8988T (cell line): ENCODE measurements around the gene ETS2.
A peak's percentile ranks its signal among the peaks of the same experiment; 100 is the strongest.
"Not testable (repeated sequence)": the region's sequence is repeated elsewhere in the genome, so short reads cannot be mapped to it uniquely, and the experiment has no call there.

ENCODE experiments used
- DNase-seq: peaks from one replicate; pipeline ENCODE4 v3.0.0; 2011

The ETS2 gene

DNA sequence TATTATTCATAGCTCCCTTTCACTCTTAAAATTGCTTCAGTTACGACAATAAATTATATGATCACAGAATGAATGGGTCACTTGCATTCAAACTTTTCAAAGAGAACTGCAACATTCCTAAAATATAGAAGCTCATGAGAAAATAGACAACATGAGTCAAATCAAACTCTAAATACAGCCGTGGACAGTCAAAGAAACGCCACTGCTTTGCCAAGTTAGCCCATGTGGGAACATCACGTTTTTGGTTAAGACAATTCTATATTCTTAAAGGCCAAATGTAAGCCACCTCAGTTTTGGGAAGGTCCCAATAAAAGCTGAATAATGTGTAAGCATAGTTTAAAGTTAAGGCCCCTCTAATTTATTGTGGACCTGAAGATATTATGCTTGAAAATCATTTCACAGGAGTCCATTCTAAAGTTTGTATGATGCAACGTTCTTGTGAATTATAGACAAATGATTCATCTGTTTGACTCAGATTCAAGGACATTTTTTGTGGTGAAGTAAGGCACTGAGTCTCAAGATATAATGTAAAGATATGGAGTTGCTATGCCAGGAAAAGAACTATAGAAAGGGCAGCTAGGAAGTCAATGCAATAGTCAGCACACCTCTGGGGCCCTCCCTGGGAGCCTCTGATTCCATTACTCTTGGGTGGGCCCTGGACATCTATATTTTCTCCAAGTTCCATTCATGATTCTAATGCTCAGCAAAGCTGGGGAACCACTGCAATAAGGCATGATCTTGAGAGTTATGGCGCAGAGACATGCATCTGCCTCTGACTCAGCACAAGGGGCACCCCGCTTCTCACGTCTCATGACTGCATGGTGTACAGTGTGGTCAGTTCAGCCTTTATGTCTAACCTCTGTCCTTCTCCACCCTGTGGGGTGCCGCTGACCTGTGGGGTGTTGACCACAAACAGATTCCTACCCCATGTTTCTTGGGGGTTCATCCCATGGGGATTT, 33.9 kb downstream of the ETS2 start:
- DNase-seq, result no peak

DNA sequence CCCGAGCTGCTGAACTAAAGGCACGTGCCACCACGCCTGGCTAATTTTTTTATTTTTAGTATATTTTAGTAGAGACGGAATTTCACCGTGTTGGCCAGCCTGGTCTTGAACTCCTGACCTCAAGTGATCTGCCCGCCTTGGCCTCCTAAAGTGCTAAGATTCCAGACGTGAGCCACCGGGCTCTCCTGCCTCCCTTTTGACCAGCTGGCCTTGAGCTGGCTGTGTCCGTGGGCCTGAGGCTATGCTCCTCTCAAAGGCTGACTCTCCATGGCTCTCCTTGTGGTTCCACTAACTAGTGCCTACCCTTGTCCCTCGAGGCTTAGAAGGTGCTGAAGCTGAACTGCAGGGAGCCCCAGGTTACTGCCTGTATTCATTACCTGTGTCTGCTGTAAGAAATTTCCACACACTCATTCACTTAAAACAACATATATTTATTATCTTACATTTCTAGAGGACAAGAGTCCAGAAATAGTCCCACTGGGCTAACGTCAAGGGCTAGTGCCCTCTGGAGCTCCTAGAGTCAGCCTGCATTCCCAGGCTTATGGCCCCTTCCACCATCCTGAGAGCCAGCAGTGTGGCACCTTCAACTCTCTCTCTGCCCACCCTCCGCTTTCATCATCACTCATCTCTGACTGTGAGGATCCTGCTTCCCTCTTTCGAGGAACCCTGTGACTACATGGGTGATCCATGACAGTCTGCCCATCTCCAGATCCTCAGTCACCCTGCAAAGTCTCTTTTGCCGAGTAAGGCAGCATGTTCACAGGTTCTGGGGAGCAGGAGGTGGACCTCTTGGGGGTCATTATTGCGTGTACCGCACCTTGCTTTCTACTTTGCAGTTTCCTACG, 34.9 kb downstream of the ETS2 start:
- no peak for DNase-seq

DNA sequence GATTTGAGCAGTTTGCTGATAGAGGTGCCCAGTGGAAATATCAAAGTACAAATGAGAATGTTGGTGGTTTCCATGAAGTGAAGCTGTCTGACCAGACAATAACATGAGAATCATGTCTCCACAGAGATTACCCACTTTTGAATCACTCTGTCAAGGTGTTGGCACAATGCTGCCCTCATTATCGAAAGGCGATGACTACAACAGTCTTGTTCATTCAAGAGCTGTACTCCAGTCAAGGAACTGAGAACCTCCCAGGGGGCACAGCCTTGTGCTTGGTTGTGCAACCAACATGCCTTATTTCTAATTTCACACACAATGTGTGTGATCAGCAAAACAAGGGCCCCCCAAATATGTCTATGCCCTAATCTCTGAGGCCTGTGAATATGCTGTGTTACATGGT, 35.7 kb downstream of the ETS2 start:
- DNase-seq, result no peak

DNA sequence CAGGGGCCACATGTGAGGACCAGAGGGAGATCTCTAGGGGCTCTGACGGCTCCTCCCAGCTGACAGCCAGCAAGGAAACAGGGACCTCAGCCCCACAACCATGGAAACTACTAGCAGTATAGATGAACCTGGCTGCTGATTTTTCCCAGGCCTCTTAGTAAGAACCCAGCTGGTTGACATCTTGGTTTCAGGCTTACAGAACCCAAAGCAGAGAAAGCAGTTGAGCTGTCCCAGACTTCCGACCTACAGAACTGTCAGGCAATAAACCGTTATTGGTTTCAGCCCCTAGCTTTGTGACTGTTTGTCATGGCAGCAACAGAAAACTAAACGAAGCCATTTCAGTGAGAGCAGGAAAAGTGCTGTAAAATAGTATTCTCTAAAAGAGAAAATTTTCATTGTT, 36.4 kb downstream of the ETS2 start:
- no peak for DNase-seq

DNA sequence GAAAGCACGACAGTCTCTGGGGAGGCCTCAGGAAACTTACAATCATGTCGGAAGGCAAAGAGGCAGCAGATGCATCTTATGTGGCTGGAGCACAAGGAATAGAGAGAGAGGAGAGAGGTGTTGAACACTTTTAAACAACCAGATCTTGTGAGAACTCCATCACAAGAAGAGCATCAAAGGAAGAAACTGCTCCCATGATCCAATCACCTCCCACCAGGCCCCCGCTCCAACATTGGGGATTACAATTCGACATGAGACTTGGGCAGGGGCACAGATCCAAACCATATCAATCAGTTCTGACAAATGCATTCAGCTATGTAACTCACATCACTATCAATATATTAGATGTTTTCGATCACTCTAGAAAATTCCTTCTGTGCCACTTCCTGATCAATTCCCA, 37.6 kb downstream of the ETS2 start:
- DNase-seq, result no peak

DNA sequence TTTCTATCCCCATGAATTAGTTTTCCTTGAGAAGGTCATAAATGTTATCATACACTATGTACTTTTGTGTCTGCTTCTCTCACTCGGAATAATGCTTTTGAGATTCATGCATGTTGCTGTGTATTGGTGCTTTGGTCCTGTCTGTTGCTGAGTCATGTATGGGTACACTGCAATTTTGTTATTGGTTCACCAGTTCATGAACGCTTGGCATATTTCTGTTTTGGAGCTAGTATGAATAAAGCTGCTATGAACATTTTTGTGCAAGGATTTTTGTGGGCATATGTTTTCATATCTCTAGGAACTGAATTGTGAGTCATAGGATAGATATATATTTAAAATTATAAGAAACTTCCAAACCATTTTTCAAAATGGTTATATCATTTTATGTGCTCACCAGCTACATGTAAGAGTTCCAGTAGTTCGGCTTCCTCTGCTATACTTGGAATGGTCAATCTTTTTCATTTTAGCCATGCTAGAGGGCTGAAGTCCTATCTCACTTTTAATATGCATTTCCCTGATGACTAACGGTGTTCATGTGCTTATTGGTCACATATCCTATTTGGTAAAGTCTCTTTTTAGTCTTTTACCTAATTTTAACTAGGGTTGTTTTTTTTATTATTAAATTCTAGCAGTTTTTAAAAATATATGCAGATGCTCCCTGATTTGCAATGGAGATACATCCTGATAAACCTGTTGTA, 38.2 kb downstream of the ETS2 start:
- no peak for DNase-seq

DNA sequence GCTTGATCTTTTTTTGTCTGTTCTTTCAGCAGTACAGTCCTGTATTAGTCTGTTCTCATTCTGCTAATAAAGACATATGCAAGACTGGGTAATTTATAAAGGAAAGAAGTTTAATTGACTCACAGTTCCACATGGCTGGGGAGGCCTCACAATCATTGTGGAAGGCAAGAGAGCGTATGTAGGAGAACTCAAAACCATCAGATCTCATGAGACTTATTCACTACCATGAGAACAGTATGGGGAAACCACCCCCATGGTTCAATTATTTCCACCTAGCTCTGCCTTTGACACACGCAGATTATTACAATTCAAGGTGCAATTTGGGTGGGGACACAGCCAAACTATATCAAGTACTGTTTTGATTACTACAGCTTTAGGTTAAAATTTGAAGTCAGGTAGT, 39.6 kb downstream of the ETS2 start:
- not testable (repeated sequence) for DNase-seq

DNA sequence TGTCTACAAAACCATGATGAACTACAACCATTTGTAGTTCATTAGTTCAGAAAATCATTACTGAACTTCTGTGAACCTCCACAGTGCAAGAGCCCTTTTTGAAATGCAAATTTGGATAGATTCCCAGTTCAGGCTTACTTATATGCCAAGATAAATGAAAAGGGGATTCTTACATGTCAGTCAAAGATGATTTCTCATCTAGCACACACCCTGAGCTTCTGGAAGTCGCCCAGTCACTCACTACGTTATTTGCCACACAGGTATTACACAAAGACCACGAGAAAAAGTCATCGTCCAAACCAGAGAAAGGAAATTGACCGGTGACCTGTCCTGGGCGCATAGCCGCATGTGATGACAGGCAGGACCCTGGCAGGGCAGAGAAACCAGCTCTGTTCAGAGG, 41.8 kb downstream of the ETS2 start:
- no peak for DNase-seq

DNA sequence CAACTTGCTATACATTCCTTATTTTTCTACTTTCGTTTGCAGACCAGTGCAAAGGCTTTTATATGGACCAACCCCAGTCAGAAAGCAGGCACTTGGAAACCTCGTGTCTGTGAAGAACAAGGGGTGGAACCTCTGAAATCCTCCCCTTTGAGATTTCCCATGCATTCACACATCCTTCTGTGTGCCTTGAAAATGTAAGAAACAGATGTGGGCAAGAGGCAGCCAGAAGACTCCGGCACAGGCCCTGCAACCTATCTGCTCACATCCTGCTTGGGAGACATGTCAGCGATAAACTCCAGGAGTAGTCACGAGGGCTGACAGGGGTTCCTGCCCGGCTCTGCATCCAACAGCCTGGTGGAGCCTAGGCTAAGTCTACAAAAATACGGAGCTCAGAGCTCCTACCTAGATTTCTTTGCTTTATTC, 42.5 kb downstream of the ETS2 start:
- no peak for DNase-seq

DNA sequence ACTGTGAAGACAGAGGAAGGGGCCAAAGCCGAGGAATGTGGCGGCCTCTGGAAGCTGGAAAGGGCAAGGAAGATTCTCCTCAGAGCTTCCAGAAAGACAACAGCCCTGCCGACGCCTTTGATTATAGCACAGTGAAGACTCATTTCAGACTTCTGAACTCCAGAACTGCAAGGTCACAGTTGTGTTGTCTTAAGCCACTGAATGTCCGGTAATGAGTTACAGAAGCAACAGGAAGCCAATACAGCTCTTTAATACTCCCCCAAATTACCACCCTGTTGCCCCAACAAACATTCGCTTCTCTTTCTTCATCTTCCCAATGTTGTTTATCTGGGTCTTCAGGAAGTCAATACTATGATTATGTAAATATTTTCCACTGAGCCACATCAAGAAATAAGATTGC, 44.0 kb downstream of the ETS2 start:
- DNase-seq, result no peak

DNA sequence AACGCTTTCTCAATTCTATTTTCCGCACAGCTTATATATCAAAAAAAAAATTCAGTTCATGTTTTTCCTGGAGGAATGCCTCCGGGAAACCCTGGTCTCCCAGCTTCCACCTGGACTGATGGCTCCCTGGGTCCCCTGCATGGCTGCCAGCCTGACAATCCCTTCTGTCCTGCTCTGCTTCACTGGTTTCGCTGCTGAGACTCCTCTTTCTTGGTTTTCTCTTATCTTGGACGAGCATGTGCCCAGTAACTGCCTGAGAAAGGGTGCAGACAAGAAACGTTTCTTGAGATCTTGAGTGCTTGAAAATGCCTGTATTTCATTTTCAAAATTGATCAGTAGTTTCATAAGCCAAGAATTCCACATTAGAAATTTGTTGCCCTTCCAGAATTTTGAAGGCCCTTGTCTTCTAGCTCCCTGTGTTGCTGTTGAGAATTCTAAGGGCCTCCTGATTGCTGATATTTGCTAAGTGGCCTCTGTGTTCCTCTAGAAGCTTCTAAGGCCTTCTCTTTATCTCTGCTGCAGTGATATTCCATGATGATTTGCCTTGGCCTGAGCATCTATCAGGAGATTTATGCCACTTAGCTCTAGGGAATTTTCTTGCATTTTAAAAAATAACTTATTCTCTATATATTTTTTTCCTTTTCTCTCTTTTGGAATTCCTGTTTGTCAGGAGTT, 44.7 kb downstream of the ETS2 start:
- DNase-seq, result no peak

DNA sequence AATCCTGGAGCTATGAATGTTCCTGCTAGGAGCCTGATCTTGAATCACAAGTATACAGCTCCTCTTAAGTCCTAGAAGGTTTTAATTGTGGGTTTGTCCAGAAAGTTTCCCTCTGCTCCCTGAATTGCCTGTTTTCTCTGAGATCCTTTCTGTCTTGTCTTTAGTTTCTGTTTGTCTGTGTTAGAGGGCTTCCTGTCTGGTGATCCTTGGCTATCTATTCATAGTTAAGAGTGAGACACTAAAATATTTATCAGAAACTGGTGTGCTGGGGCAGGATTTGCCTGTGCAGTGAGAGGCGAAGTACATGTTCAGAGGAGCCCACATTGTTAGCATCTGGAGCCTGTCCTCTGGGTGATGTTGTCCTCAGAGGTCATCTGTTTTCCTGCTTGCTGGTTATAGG, 45.4 kb downstream of the ETS2 start:
- DNase-seq, result no peak

DNA sequence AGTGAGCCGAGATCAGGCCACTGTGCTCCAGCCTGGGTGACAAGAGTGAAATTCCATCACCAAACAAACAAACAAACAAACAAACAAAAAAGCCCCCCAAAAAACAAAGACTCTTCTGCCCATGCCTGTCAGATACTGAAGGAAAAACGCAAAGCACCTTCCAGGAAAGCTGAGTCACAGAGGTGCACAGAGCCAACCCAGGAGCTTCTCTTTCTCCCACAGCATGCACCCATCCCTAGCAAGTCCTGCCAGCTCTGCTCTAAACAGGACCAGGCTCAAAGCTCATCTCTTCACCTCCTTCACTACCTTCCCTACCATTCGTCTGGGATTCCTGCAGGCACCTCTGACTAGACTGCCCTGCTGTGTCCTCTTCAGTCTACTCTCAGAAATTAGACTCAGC, 46.5 kb downstream of the ETS2 start:
- DNase-seq, result no peak

DNA sequence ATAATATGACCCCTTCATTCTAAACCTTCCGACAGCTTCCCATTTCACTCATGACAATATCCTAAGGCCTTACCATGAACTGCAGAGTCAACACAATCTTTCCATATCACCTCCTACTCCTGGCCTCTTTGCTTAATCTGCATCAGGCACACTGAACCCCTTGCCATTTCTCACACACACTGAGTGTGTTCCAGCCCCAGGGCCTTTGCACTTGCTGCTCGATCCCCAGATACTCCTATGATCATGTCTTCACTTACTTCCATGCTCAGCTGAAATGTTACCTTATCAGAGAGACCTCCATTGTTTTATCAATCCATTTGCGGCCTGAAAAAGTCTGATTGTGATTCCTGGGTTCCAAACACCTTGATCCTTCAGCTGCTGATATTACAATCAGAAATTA, 47.0 kb downstream of the ETS2 start:
- DNase-seq, result no peak

DNA sequence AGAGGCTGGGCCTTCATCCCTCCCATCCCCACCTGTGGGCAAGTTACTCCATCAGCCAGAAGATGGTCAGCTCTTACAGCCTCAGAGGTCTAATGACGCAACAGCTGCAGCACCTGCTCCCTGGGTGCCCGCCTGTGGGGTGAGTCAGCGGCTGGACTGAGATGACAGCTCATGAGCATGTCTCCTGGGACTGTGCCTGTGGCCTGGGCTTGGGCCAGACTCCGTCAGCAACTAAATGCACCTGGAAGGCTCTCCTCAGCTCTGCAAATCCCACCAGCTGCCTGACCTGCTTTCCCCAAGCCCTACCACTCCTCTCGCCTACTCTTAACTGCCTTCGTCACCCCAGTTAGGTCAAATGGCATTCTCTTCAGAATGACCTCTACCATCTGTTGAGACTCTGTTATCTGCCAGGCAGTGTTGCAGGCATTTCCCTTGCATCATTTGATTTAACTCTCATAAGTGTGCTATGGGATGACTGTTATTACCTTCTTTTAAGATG, 47.7 kb downstream of the ETS2 start:
- peak; percentile 24 for DNase-seq

DNA sequence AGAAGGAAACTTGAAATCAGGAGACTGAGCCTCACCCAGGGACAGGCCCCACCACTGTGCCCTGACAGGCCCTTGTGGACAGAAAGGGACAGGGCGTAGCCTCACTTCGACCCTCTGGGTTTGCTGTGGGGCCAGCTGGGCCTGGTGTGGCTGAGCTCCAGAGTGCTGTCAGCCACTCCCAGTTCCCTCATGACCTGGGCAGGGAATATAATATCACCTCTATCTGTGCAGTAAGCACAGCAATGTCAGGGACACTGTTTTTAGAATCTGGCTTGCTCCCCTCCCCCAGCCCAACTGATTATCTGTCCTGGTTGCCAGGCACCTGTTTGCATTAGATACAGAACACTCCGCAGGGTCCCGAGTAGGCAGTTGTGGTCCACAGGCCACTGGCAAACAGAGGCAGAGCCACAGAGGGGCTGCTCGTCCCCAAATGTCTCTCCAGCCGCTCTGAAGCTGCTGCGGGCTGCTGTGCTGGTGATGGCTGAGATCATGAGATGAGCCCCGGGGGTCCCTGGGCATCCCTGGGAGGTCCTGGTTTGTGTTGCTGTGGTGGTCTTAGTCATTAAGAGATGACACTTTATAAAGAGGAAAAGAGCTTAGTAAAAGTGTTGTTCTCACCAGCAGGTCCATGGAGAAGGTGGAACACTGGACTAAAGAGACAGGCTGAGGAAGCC, 51.6 kb downstream of the ETS2 start:
- no peak for DNase-seq

DNA sequence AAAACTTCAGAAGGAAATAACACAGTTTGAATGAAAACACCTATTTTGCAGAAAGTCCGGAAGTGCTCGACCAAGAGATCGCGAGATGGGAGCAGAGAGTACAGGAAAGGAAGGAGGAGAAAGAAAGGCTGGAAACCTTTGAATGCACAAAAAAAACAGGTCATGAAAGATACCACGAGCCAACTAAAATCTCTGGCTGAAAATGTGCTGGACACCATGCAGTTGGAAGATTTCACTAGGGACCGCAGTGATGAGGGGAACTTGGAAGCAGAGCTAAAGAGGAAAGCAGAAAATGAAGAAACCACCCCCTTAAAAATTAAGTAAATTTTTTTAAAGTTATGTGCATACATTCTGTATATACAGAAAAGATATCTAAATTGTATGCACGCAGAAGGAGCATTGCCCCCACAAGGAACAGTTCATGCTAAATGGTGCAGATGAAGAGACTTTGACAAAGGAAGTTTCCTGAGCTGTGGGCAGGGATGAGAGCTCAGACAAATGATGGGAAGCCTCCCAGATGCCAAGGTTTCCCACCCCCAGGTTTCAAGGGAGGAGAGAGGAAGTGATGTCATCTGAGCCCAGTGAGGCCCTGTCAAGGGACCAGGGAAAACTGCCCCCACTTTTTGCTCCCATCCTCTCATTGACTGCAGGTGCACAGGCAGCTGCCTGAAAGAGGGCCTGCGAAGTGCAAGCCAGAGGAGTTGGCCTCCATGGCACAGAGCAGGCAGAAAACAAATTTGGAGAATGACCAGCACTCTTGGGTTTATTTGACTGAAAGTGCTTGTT, 52.5 kb downstream of the ETS2 start:
- no peak for DNase-seq

DNA sequence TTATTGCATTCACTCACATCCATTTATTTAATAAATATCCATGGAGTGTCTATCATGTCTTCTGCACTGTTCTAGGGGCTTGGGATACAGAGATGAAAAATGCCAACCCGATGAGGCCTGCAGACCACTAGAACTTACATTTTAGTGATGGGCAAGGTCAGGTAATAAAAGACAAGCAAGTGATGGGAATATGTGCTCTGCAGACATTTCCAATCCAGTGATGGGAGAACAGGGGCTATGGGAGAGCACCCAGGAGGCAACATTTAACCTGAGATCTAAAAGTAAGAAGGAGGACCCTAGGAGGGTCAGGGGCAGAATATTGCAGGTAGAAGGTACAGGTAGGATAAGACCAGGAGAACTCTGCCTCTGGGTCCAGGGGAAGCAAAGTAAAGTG, 53.1 kb downstream of the ETS2 start:
- DNase-seq, result no peak

DNA sequence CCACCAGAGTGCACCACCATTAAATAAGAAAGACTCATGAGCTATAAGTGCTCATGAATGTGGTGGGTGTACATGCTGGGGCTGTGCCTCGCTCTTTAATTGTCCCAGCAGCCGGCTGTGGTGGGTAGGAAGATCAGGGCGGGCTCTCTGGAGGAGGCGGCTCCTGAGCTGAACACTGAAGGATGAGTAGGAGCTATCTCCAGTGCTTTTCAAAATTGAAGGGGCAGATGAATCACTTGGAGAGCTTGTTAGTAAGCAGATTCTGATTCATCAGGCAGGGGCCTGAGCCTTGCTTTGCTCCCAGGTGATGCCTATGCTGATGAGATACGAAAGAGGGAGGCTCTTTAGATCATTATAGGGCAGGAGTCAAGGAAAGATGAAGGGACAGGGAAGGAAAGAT, 54.1 kb downstream of the ETS2 start:
- no peak for DNase-seq

DNA sequence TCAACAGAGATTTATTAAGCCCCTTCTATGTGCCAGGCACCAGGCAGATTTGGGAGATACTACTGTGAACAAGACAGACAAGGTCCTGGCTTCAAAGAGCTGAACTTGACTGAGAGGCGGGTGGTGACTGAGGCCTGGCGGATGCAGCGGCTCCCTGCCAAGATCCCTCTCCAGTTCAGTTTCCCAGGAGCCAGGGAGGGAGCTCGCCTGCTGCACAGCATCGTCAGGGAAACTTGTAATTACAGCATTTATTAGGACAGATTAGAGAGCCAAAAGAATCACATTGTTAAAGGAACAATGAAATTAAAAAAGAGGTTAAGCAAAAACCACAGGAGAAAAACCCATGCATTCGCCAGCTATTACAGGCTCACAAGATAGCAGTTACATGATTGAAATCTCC, 55.3 kb downstream of the ETS2 start:
- DNase-seq, result no peak

DNA sequence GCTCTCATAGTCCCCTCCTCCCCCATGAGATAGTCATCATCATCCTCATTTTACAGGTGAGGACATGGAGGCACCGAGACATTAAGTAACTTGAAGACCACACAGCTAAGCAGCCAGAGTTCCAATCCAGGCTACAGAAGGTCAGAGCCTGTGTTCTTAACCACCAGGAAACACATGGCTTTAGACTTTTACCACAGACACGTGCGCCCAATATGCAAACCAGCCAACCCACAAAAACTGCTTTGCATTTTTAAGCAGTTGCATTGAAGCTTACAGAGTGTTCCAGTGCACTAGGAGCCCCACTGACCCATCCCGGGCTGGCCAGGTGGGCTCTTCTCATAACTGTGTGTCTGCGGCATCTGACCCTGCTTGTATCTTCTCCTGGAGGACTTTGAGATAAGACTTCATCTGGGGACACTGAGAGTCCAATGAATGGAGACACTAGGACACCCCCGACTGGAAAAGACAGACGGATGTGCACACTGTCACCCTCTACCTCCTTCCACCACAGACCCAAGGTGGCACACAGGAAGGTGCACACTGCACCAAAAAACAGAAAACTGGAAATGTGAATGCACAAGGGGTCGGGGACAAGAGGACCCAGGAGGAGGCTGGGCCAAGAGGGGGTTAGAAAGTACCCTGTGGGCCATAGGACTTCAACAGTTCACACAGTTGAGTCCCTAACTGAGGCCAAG, 56.4 kb downstream of the ETS2 start:
- no peak for DNase-seq
